GM12873 (cell line): Measurements from ENCODE around the gene RFX8.

Experiments
- CTCF ChIP-seq: IDR thresholded peaks from 2 replicates; pipeline ENCODE4 v1.5.1; 2012; ENCODE audit warnings: low read depth, mild to moderate bottlenecking, moderate library complexity, low read length, control low read depth; ENCODE audit not compliant: insufficient read depth; ENCODE audit errors: missing control alignments

The RFX8 gene

GRCh38 chr2:101463421-101463820 lies 11.5 kb downstream of the RFX8 start:
- no peak for TF ChIP-seq CTCF

- TF ChIP-seq CTCF = no peak
Measured at GRCh38 chr2:101461381-101461780, 13.5 kb downstream of the RFX8 start.

GRCh38 chr2:101450965-101451364 lies 23.9 kb downstream of the RFX8 start:
- TF ChIP-seq CTCF = no peak

GRCh38 chr2:101446869-101447268 lies 28.0 kb downstream of the RFX8 start:
- TF ChIP-seq CTCF = no peak

GRCh38 chr2:101442667-101443061 lies 32.2 kb downstream of the RFX8 start:
- no peak for TF ChIP-seq CTCF

- no peak for TF ChIP-seq CTCF
Measured at GRCh38 chr2:101442042-101442666, 32.8 kb downstream of the RFX8 start.

GRCh38 chr2:101440127-101440738 lies 34.7 kb downstream of the RFX8 start:
- TF ChIP-seq CTCF = no peak

GRCh38 chr2:101439716-101440115 lies 35.2 kb downstream of the RFX8 start:
- TF ChIP-seq CTCF = no peak
